Adrenal gland (tissue), 5 donors: ENCODE data around the gene OVOL3.

ENCODE experiments used
- CTCF ChIP-seq, 6 experiments: fragments of 450-650 bp in 4 of 6; fragments of 200-600 bp in 2 of 6; sonication (generic) in 1 of 6; IDR thresholded peaks; 1 replicate in 5 of 6; 2 replicates in 1 of 6; pipeline versions ENCODE4 v1.5.1 to v1.8.0; 2016 to 2021; ENCODE audit warnings: antibody characterized with exemption in 6 of 6, mild to moderate bottlenecking in 2 of 6, moderate library complexity in 1 of 6
- POLR2A ChIP-seq, 2 donors: fragments of 450-650 bp; IDR thresholded peaks; one replicate each; pipeline ENCODE4 v1.6.1; 2017; ENCODE audit warnings: antibody characterized with exemption in 2 of 2, mild to moderate bottlenecking in 2 of 2, moderate library complexity in 1 of 2
- donor health status: DM: no; HTN: no; CAD: no.

GRCh38 chr19:36149673-36150406 lies 38.9 kb downstream of the OVOL3 start:
- TF ChIP-seq CTCF (IDR thresholded peaks at IDR 0.05) (no peak), POLR2A (IDR thresholded peaks at IDR 0.05) (no peak)
